HG02759 (cell line): ENCODE data around the gene RHBDL3.

Experiments used
- ATAC-seq: cut with Tn5 transposase; IDR thresholded peaks from one replicate; pipeline ENCODE4 v1.9.1; 2021; ENCODE audit warnings: mild to moderate bottlenecking, moderate library complexity; ENCODE audit not compliant: unreplicated experiment

The RHBDL3 gene

GRCh38 chr17:32356378-32356743, 90.7 kb downstream of the RHBDL3 start:
- no peak for ATAC-seq

GRCh38 chr17:32356750-32357149, 91.1 kb downstream of the RHBDL3 start:
- ATAC-seq = no peak

- no peak for ATAC-seq
These were observed 92.0 kb downstream of the RHBDL3 start for GRCh38 chr17:32357615-32358014.

- ATAC-seq = no peak
These were observed 95.6 kb downstream of the RHBDL3 start for GRCh38 chr17:32361270-32361669.

GRCh38 chr17:32370426-32370825, 104.8 kb downstream of the RHBDL3 start:
- no peak for ATAC-seq
